Calu3 (cell line): ENCODE results near the gene DOCK1. TPM values are rescaled to one million over a fixed set of nuclear protein-coding genes. Genes with fewer than 3 reads are reported as not detected.
A peak's percentile ranks its signal among the peaks of the same experiment; 100 is the strongest.

ENCODE experiments used
- BruUV-seq: library from RNA; stranded (reverse); fragments of 400-500 nt; replicated peaks from 2 replicates; lab custom pipeline; 2021; lab: Mats Ljungman, UMichigan
- CTCF ChIA-PET: fragments of 300-600 bp; sonication (Branson Sonifier 250); formaldehyde crosslinking; loops from one replicate; lab custom pipeline; 2022; ENCODE audit warnings: antibody characterized with exemption; lab: Charles Lee
- DNase-seq: peaks from one replicate; pipeline ENCODE4 v3.0.0; 2022
- H3K27ac Mint-ChIP-seq: one replicate; pipeline ENCODE4 v1.8.0; 2022; ENCODE audit warnings: mixed read lengths; ENCODE audit not compliant: unreplicated experiment
- H3K27me3 Mint-ChIP-seq: one replicate; pipeline ENCODE4 v1.8.0; 2022; ENCODE audit warnings: mixed read lengths; ENCODE audit not compliant: unreplicated experiment
- H3K36me3 Mint-ChIP-seq: one replicate; pipeline ENCODE4 v1.8.0; 2022; ENCODE audit warnings: mild to moderate bottlenecking, moderate library complexity, mixed read lengths; ENCODE audit not compliant: insufficient read depth, unreplicated experiment
- H3K4me1 Mint-ChIP-seq: one replicate; pipeline ENCODE4 v1.8.0; 2022; ENCODE audit warnings: mild to moderate bottlenecking, low read depth, mixed read lengths; ENCODE audit not compliant: unreplicated experiment
- H3K4me3 Mint-ChIP-seq: one replicate; pipeline ENCODE4 v1.8.0; 2022; ENCODE audit warnings: mild to moderate bottlenecking, low read depth, moderate library complexity, mixed read lengths; ENCODE audit not compliant: unreplicated experiment
- H3K9me3 Mint-ChIP-seq: one replicate; pipeline ENCODE4 v1.8.0; 2022; ENCODE audit warnings: low read depth, mixed read lengths; ENCODE audit not compliant: unreplicated experiment
- intact Hi-C: fragments of 100-400 bp; cut with micrococcal nuclease; formaldehyde crosslinking; loops from one replicate; pipeline ENCODE4 v1.10.0; 2022; ENCODE audit not compliant: unreplicated experiment
- total RNA-seq: library from RNA; stranded (reverse); gene quantifications from 2 replicates; pipeline ENCODE4 v1.2.3, GENCODE V29; 2022
- TF ChIP-seq, protein P1 (sequence below): fragments of 200-600 bp; IDR thresholded peaks from one replicate; pipeline ENCODE4 v1.8.0; 2022; ENCODE audit warnings: antibody characterized with exemption; ENCODE audit not compliant: unreplicated experiment

Gene DOCK1
- total RNA-seq, 1 experiment from 2014 or later, result 34.2 TPM

DNA sequence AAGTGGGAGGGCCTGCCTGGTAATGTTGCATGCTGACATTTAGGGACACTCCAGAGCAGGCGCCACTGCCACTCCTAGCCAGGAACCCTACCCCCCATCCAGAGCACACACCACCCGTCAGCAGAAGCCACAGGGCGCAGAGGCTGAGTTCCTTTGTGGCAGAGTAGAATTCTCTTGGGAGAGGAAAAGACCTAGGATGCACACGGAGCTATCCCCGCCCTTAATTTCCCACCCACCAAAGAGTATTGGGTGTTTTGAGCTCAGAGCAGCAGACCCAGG is 291.9 kb downstream of the DOCK1 start:
- TF ChIP-seq, protein P1, sequence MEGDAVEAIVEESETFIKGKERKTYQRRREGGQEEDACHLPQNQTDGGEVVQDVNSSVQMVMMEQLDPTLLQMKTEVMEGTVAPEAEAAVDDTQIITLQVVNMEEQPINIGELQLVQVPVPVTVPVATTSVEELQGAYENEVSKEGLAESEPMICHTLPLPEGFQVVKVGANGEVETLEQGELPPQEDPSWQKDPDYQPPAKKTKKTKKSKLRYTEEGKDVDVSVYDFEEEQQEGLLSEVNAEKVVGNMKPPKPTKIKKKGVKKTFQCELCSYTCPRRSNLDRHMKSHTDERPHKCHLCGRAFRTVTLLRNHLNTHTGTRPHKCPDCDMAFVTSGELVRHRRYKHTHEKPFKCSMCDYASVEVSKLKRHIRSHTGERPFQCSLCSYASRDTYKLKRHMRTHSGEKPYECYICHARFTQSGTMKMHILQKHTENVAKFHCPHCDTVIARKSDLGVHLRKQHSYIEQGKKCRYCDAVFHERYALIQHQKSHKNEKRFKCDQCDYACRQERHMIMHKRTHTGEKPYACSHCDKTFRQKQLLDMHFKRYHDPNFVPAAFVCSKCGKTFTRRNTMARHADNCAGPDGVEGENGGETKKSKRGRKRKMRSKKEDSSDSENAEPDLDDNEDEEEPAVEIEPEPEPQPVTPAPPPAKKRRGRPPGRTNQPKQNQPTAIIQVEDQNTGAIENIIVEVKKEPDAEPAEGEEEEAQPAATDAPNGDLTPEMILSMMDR, result no peak
- Mint-ChIP-seq H3K9me3 (no peaks in the 10 kb centered on the region), H3K27me3 (no peaks in the 10 kb centered on the region), H3K27ac (no peak overlapping the region), H3K4me1 (no peaks in the 10 kb centered on the region), H3K4me3 (peak overlapping the region; percentile 56), H3K36me3 (peaks cover 5% of the 10 kb centered on the region)
- intact Hi-C loops, result no loop called here
- BruUV-seq, result no TSS peak
- DNase-seq, result no peak
- CTCF ChIA-PET, result no interaction called here

GRCh38 chr10:127198307-127198706 is 293.1 kb downstream of the DOCK1 start:
- Mint-ChIP-seq H3K9me3 (no peaks in the 10 kb centered on the region), H3K27me3 (no peaks in the 10 kb centered on the region), H3K36me3 (peaks cover 5% of the 10 kb centered on the region), H3K4me1 (no peaks in the 10 kb centered on the region), H3K4me3 (no peak overlapping the region), H3K27ac (no peak overlapping the region)
- no TSS peak for BruUV-seq
- intact Hi-C loops, result no loop called here
- TF ChIP-seq, protein P1, result no peak
- DNase-seq, result no peak
- CTCF ChIA-PET, result interaction anchor here (0.7 kb wide), 2 partner anchors 44 to 186 kb away, joined by 4 to 7 read pairs; no protein-coding TSS in a partner anchor

DNA sequence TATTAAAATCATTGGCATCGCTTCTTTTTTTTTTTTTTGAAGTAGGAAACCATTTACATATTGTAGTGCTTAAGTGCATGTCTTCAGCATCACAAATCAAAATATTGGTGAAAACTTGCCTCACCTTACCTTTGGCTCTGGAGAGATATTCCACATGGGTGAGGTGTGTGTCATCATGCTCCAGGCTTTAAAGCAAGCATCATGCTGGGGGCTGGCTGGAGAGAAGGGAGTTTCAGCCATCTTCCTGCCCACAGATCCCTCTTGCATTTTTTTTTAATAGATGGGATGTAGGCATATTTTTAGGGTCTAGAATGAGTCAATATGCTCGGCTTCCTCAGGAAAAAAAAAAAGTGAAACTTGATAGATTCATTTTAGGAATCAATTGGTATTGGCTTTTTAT is 293.5 kb downstream of the DOCK1 start:
- no peak overlapping the region for H3K27ac Mint-ChIP-seq
- DNase-seq, result no peak
- BruUV-seq, result no TSS peak
- CTCF ChIA-PET, result interaction anchor here (0.7 kb wide), 2 partner anchors 44 to 186 kb away, joined by 4 to 7 read pairs; no protein-coding TSS in a partner anchor
- H3K4me3 Mint-ChIP-seq, result no peak overlapping the region
- H3K36me3 Mint-ChIP-seq, result peaks cover 5% of the 10 kb centered on the region
- TF ChIP-seq, protein P1, result no peak
- no peaks in the 10 kb centered on the region for H3K9me3 Mint-ChIP-seq
- no peaks in the 10 kb centered on the region for H3K4me1 Mint-ChIP-seq
- no peaks in the 10 kb centered on the region for H3K27me3 Mint-ChIP-seq
- intact Hi-C loops, result no loop called here

- no peak for DNase-seq
- Mint-ChIP-seq H3K27me3 (no peaks in the 10 kb centered on the region), H3K4me3 (no peak overlapping the region), H3K4me1 (no peaks in the 10 kb centered on the region), H3K36me3 (peaks cover 5% of the 10 kb centered on the region), H3K9me3 (no peaks in the 10 kb centered on the region), H3K27ac (no peak overlapping the region)
- BruUV-seq, result no TSS peak
- intact Hi-C loops, result no loop called here
- CTCF ChIA-PET, result no interaction called here
- TF ChIP-seq, protein P1, result no peak
These were observed 295.4 kb downstream of the DOCK1 start for GRCh38 chr10:127200646-127201045.
